Endometrial microvascular endothelial cells (primary cell): ENCODE data around the gene TAAR6. TPM values are rescaled to one million over a fixed set of nuclear protein-coding genes. Genes with fewer than 3 reads are reported as not detected.
"Not testable (repeated sequence)": the region's sequence is repeated elsewhere in the genome, so short reads cannot be mapped to it uniquely, and the experiment has no call there.

Experiments used
- in situ Hi-C: cut with HindIII; loops from 2 replicates; pipeline ENCODE4 v1.10.0; 2017; ENCODE audit warnings: low sequenced_read_pairs, low pct_unique_long_range_greater_than_20kb; ENCODE audit errors: inconsistent ontology term
- total RNA-seq: library from RNA; depleted of rRNA; stranded (reverse); fragments of >200 nt; gene quantifications from one replicate; pipeline ENCODE4 v1.2.3, GENCODE V29; 2015; ENCODE audit errors: inconsistent ontology term

The TAAR6 gene
- total RNA-seq, 1 donor from 2014 or later, result not detected

DNA sequence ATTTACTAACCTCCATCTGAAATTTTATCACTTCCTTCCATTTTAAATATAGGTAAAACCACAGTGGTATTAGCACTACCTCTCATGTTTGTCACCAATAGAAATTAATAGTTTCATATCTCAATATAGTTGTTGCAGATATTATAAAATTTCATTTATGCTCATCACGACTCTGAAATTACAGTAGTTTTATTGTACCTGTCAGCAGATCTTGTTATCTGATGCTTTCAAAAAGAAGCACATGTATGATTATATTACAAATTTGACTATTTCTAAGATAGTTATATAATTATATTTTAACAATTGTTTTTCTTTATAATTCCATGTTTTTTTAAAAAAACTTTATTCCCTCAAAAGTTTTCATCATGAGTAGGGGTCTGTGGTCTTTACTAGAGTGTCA, 14.6 kb downstream of the TAAR6 start:
- in situ Hi-C loops, result no loop called here

DNA sequence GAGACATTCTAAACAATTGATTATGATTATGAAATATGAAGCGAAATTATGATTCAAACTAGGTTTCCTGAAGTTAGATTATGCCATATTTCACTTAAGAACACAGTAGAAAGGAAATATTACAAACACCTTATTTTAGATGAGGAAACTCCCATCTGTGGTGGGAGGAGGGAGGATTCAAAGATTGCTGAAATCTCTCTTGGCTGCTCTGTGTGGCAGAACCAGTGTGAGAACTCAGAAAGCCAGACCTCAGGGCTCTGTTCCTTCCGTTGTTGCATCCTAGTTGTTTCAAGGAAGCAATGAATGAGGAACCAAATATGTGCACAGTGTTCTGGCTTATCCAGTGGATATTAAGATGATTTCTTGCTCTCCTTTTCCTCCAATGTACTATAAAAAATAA, 17.3 kb downstream of the TAAR6 start:
- in situ Hi-C loops, result no loop called here

DNA sequence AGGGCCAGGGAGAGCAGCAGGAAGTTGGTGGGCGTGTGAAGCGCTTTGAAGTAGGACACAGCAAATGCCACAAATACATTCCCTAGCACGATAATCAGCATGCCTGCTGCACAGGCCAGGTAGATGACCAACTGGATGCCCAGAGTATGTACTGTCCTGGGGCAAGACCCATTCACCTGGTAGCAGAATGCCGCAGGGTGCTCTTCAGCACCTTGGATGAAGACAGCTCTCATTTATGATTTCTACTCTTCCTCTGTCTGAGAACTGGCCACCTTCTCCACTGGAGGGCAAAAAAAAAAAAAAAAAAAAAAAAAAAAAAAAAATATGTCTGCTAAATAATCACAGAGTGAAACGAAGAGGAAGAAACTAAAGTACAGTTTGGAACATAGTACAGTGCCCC, 19.3 kb downstream of the TAAR6 start, which contains the start of gene TAAR5:
Gene TAAR5, minus strand, starts transcription at position 288 of the 400 bp plus-strand sequence. Its CDS starts 55 bp downstream, at position 233.
- in situ Hi-C loops, result no loop called here

DNA sequence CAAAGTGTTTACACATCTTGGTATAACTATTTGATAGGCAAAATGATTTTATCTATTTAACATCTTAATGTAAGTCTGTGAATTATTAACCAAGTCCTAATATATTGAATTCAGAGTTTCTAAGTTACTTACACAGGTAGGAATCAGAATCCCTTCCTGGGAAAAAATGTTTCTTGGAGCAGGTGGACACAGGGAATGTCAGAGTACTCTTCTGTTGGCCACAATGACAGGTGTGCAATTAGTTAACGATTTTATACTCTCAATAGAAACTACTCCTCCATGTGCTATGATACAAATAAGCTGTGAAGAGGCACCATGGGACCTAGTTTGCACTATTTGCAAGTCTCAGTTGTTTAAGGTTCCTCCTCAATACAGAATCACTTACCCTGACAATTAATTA, 20.2 kb downstream of the TAAR6 start:
- in situ Hi-C loops, result no loop called here

DNA sequence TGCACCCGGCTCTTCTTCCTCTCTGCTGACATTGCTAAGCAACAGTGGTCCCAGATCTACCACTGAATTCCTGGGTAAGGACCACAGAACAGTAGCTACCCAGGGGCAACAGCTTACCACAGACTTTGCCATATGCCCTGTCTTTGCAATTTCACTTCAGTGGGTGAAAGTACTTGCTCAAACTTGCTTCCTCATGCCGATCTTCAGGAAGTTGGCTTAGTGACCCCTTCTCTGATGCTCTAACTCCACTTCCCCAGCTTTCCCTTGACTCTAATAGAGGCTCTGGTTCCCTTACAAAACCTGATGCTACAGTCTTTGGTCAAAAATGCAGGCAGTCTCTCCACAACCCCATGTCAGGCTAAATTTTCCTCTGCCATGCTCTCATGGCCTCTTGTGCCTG, 22.7 kb downstream of the TAAR6 start:
- in situ Hi-C loops, result no loop called here

DNA sequence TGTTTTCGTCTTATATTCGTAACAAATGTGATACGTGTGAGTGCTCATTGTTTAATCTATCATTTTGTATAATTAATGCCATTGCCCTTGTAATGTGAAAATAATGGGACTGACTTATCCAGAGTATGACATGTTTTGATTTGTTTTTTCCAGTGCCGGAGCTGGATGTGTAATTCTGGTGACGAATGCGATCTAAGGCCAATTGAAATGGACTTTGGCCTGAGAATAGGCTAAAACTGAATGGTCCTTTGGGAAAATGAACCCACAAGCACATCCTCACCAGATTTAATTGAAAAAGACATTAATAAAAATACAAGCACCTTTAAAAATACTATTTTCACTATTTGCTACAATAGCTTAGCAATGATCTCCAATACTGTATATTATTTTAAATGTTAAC, 26.1 kb downstream of the TAAR6 start:
- in situ Hi-C loops, result no loop called here

DNA sequence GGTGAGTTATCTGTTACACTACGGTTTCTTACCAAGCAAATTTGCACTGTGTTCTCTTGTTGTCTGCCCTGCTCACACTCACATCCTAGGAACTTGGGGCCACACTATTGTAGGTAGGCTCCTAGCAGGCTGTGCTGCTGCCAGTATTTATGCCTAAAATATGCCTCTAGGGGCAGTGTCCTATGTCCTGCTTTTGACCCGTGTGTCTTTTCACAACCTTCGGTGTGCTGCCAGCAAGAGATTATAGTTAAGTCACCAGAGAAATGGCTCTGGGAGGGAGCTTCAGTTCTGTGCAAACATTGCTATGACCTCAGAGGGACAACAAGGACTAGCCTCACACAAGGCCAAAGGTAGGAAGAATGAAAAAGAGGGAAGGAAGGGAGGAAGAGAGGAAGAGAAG, 28.4 kb downstream of the TAAR6 start:
- in situ Hi-C loops, result no loop called here

DNA sequence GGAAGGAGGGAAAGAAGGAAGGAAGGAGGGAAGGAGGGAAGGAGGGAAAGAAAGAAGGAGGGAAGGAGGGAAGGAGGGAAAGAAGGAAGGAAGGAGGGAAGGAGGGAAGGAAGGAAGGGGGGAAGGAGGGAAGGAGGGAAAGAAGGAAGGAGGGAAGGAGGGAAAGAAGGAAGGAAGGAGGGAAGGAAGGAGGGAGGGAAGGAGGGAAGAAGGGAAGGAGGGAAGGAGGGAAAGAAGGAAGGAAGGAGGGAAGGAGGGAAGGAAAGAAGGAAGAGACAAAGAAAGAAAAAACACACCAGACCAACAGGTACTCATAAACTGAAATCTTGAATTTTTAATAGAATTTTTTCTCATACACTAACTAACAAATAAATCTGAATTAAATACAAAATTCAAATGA, 30.8 kb downstream of the TAAR6 start:
- in situ Hi-C loops, result not testable (repeated sequence)

DNA sequence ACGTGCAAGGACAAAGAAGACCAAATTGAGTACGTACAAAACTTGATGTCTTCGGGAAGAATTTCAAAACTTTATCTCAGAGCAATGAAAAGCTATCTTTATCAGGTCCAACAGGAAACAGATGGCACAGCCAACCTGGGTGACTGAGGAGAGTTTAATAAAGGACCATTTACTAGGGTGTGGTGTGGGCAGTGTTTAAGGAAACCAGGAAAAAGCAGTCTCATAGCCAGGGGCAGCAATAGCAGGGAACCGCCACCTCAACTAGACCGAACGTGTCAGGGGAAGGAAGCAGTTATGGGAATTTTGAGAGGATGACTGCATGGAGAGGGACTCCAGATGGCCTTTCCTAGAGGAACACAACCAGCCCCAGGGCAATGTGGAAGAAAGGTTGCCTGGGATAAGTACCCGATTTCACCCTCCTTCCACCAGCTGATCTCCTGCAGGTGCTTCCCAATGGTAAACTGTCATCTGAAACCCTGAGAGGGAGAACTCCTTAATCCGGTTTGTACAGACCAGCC, 34.6 kb downstream of the TAAR6 start:
- in situ Hi-C loops, result no loop called here

DNA sequence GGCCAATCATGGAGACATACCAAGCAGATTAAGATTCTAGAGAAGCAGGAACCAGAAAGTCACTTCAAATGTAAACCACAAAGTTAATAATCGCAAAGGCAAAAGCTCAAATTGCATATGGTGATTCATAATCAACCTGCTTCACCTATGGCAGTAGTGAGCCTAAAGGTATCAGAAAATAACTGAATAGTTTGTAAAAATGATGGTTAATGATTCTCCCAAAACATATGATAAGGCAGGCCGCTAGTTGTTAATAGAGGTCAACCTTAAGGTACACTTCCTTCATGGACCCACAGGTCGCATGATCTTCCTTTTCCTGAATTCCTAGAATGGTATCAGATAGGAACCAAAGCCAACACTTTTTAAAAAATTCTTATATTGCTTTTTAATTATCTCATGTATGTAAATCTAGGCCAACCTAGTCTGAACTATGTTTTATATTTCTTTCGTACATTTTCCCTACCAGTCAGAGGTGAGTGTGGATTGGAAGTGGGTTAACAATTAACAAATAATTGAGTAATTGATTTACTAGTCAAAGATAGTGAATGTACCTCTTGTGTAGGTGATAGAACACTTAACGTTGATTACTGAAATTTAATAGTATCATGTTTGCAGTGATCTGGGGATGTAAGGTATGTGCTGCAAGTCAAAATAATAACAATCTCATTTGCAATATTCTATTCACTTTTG, 37.6 kb downstream of the TAAR6 start:
- in situ Hi-C loops, result no loop called here

DNA sequence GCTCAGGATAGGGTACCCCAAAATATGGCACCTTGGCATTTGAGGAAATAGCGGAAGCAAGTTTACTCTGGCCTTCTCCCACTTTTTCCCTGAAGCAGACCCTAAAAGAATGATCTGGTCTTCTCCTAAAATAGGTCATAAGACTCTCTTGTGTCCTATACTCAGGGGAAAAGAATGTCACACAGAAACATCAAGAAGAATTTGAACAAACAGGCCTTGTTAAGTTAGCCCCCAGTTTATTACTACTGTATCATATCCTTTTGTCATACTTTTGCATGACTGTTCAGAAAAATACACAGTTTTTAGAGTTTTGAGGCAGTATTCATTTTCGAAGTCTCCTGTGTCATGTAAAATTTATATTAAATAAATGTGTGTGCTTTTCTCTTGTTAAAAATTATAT, 41.5 kb downstream of the TAAR6 start:
- in situ Hi-C loops, result no loop called here

DNA sequence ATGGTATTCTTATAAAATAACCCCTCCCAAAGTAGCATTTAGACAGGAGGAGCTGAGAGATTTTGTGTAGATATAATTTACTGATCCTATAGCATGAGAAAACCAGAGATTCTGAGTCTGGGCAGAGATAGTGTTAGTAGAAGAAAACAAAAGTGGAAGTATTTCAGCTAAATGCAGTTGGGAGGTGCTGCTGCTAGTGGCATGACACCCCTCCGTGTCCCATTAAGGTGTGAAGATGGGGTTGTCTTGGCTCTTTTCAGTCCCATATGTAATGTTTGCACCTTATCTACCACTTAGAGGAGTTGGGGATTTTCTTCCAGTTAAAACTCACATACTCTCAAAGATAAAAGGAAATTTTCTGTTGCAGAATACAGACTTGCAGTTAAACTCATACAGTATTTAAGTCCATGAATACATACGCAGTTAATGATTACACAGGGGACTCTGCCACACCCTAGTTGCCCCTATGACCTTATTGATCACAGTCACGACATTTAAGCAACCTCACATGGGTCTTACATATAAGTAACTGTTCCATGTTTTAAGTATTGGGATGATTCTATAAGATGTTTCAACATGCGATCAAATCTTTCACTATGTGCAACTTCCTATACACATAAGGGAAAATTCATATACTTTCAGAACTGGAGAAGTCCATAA, 42.5 kb downstream of the TAAR6 start:
- in situ Hi-C loops, result no loop called here

DNA sequence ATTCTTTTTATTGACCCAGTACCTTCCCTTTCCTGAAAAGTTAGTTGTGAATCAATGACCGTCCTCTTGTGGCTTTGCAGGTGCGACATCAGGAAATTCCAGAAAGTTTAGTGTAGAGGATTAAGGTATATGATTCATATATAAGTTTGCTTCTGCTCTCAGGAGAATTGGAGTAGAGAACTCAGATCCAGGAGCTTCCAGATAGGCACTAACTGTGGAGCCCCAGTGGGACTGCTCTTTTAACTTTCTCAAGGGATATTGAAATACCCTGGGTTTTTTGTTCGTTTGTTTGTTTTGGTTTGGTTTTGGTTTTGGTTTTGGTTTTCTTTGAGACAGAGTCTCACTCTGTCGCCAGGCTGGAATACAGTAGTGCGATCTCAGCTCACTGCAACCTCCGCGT, 44.4 kb downstream of the TAAR6 start:
- in situ Hi-C loops, result no loop called here

DNA sequence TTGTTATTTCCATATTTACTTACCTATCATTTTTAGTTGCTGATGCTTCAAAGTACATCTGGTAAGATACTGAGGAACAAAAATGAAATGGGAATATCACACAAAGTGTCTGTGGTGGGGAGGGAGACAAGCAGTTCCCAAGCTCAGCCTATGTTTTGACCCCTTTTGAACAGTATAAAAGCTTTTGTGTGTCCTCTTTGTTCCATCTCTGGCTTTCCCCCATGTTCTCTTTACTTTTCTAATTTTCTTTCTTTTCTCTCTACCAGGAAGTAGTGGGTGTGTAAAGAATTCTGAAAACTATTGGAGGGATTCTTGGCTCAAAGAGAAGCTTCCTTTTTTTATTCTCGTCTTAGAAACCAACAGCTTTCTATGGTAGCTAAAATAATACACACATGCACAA, 46.6 kb downstream of the TAAR6 start:
- in situ Hi-C loops, result no loop called here

Other genes with a start within 250 kb of the TAAR6 start
- not detected for gene MOXD1, start 168.8 kb upstream of the TAAR6 start, total RNA-seq
- gene STX7, start 57.2 kb upstream of the TAAR6 start, total RNA-seq, result 18.7 TPM
- gene TAAR9, start 32.0 kb upstream of the TAAR6 start, total RNA-seq, result not detected
- not detected for gene TAAR8, start 17.6 kb upstream of the TAAR6 start, total RNA-seq
- gene TAAR5, start 19.4 kb downstream of the TAAR6 start, total RNA-seq, result not detected
- gene TAAR2, start 54.0 kb downstream of the TAAR6 start, total RNA-seq, result not detected
- gene TAAR1, start 88.9 kb downstream of the TAAR6 start, total RNA-seq, result not detected
- gene VNN1, start 143.7 kb downstream of the TAAR6 start, total RNA-seq, result 0.09 TPM
- not detected for gene VNN2, start 187.6 kb downstream of the TAAR6 start, total RNA-seq
- 14.3 TPM for gene SLC18B1, start 228.3 kb downstream of the TAAR6 start, total RNA-seq
- 1,087 TPM for gene RPS12, start 244.2 kb downstream of the TAAR6 start, total RNA-seq